ENCODE data around the gene SP3.

- no peak for TF ChIP-seq CTCF (IDR thresholded peaks at IDR 0.05)
- no peak for TF ChIP-seq POLR2A (IDR thresholded peaks at IDR 0.05)
- no peak for TF ChIP-seq EP300 (IDR thresholded peaks at IDR 0.05)
These were observed 6.9 kb downstream of the SP3 start for GRCh38 chr2:173958198-173958846.

Measured in gastroesophageal sphincter (tissue), 3 donors.